ENCODE data around the gene CORIN.
"Not testable (repeated sequence)": the region's sequence is repeated elsewhere in the genome, so short reads cannot be mapped to it uniquely, and the experiment has no call there.

CORIN gene

GRCh38 chr4:47720787-47721186, 117.1 kb downstream of the CORIN start:
- Histone ChIP-seq H3K27me3 (ENCODE audit: insufficient read depth, low read length) (no peaks in the 10 kb centered on the region), H2AFZ (ENCODE audit: low read depth, low read length) (no peak overlapping the region), H3K4me1 (ENCODE audit: insufficient read depth, low read length) (peaks cover 11% of the 10 kb centered on the region), H3K9me3 (ENCODE audit: low read length) (no peaks in the 10 kb centered on the region), H3K4me3 (ENCODE audit: low read length) (no peak overlapping the region), H3K36me3 (ENCODE audit: insufficient read depth, low read length) (no peaks in the 10 kb centered on the region)

- no peak overlapping the region for H2AFZ ChIP-seq (ENCODE audit: low read depth, low read length)
- H3K36me3 ChIP-seq (ENCODE audit: insufficient read depth, low read length) = no peaks in the 10 kb centered on the region
- H3K27me3 ChIP-seq (ENCODE audit: insufficient read depth, low read length) = no peaks in the 10 kb centered on the region
- H3K4me3 ChIP-seq (ENCODE audit: low read length) = no peak overlapping the region
- no peaks in the 10 kb centered on the region for H3K9me3 ChIP-seq (ENCODE audit: low read length)
- peaks cover 11% of the 10 kb centered on the region for H3K4me1 ChIP-seq (ENCODE audit: insufficient read depth, low read length)
These were observed 118.3 kb downstream of the CORIN start for GRCh38 chr4:47719576-47719975.

GRCh38 chr4:47718696-47719095, 119.2 kb downstream of the CORIN start:
- Histone ChIP-seq H2AFZ (ENCODE audit: low read depth, low read length) (no peak overlapping the region), H3K9me3 (ENCODE audit: low read length) (no peaks in the 10 kb centered on the region), H3K27me3 (ENCODE audit: insufficient read depth, low read length) (no peaks in the 10 kb centered on the region), H3K4me3 (ENCODE audit: low read length) (no peak overlapping the region), H3K4me1 (ENCODE audit: insufficient read depth, low read length) (peaks cover 11% of the 10 kb centered on the region), H3K36me3 (ENCODE audit: insufficient read depth, low read length) (no peaks in the 10 kb centered on the region)

- Histone ChIP-seq H3K4me1 (ENCODE audit: insufficient read depth, low read length) (peaks cover 4% of the 10 kb centered on the region), H3K4me3 (ENCODE audit: low read length) (no peak overlapping the region), H3K36me3 (ENCODE audit: insufficient read depth, low read length) (no peaks in the 10 kb centered on the region), H3K9me3 (ENCODE audit: low read length) (no peaks in the 10 kb centered on the region), H3K27me3 (ENCODE audit: insufficient read depth, low read length) (no peaks in the 10 kb centered on the region), H2AFZ (ENCODE audit: low read depth, low read length) (no peak overlapping the region)
These were observed 120.7 kb downstream of the CORIN start for GRCh38 chr4:47717188-47717587.

- Histone ChIP-seq H3K4me3 (ENCODE audit: low read length) (no peak overlapping the region), H3K36me3 (ENCODE audit: insufficient read depth, low read length) (no peaks in the 10 kb centered on the region), H2AFZ (ENCODE audit: low read depth, low read length) (no peak overlapping the region), H3K4me1 (ENCODE audit: insufficient read depth, low read length) (peaks cover 11% of the 10 kb centered on the region), H3K27me3 (ENCODE audit: insufficient read depth, low read length) (no peaks in the 10 kb centered on the region), H3K9me3 (ENCODE audit: low read length) (no peaks in the 10 kb centered on the region)
These were observed 122.0 kb downstream of the CORIN start for GRCh38 chr4:47715716-47716416.

- no peak overlapping the region for H2AFZ ChIP-seq (ENCODE audit: low read depth, low read length)
- H3K27me3 ChIP-seq (ENCODE audit: insufficient read depth, low read length) = no peaks in the 10 kb centered on the region
- peaks cover 11% of the 10 kb centered on the region for H3K4me1 ChIP-seq (ENCODE audit: insufficient read depth, low read length)
- H3K9me3 ChIP-seq (ENCODE audit: low read length) = no peaks in the 10 kb centered on the region
- no peak overlapping the region for H3K4me3 ChIP-seq (ENCODE audit: low read length)
- no peaks in the 10 kb centered on the region for H3K36me3 ChIP-seq (ENCODE audit: insufficient read depth, low read length)
These were observed 123.6 kb downstream of the CORIN start for GRCh38 chr4:47714269-47714668.

- Histone ChIP-seq H3K9me3 (ENCODE audit: low read length) (no peaks in the 10 kb centered on the region), H3K27me3 (ENCODE audit: insufficient read depth, low read length) (peaks cover 1% of the 10 kb centered on the region), H3K4me1 (ENCODE audit: insufficient read depth, low read length) (peaks cover 11% of the 10 kb centered on the region), H3K36me3 (ENCODE audit: insufficient read depth, low read length) (no peaks in the 10 kb centered on the region), H3K4me3 (ENCODE audit: low read length) (no peak overlapping the region), H2AFZ (ENCODE audit: low read depth, low read length) (no peak overlapping the region)
These were observed 124.6 kb downstream of the CORIN start for GRCh38 chr4:47713129-47713834.

- Histone ChIP-seq H3K4me1 (ENCODE audit: insufficient read depth, low read length) (peaks cover 7% of the 10 kb centered on the region), H3K9me3 (ENCODE audit: low read length) (no peaks in the 10 kb centered on the region), H3K27me3 (ENCODE audit: insufficient read depth, low read length) (peaks cover 3% of the 10 kb centered on the region), H3K4me3 (ENCODE audit: low read length) (no peak overlapping the region), H2AFZ (ENCODE audit: low read depth, low read length) (no peak overlapping the region), H3K36me3 (ENCODE audit: insufficient read depth, low read length) (no peaks in the 10 kb centered on the region)
These were observed 126.2 kb downstream of the CORIN start for GRCh38 chr4:47711646-47712045.

GRCh38 chr4:47711183-47711582, 126.7 kb downstream of the CORIN start:
- Histone ChIP-seq H2AFZ (ENCODE audit: low read depth, low read length) (no peak overlapping the region), H3K27me3 (ENCODE audit: insufficient read depth, low read length) (peaks cover 3% of the 10 kb centered on the region), H3K4me1 (ENCODE audit: insufficient read depth, low read length) (peaks cover 7% of the 10 kb centered on the region), H3K4me3 (ENCODE audit: low read length) (no peak overlapping the region), H3K36me3 (ENCODE audit: insufficient read depth, low read length) (no peaks in the 10 kb centered on the region), H3K9me3 (ENCODE audit: low read length) (no peaks in the 10 kb centered on the region)

- not testable (repeated sequence) for H3K36me3 ChIP-seq (ENCODE audit: insufficient read depth, low read length); H3K9me3 ChIP-seq (ENCODE audit: low read length); H3K4me3 ChIP-seq (ENCODE audit: low read length); H3K27me3 ChIP-seq (ENCODE audit: insufficient read depth, low read length); H2AFZ ChIP-seq (ENCODE audit: low read depth, low read length)
- H3K4me1 ChIP-seq (ENCODE audit: insufficient read depth, low read length) = peaks cover 12% of the 10 kb centered on the region
These were observed 131.5 kb downstream of the CORIN start for GRCh38 chr4:47706352-47706751.

GRCh38 chr4:47705326-47705981, 132.4 kb downstream of the CORIN start:
- Histone ChIP-seq H3K27me3 (ENCODE audit: insufficient read depth, low read length) (peaks cover 8% of the 10 kb centered on the region), H3K9me3 (ENCODE audit: low read length) (no peaks in the 10 kb centered on the region), H3K4me1 (ENCODE audit: insufficient read depth, low read length) (peaks cover 8% of the 10 kb centered on the region), H3K36me3 (ENCODE audit: insufficient read depth, low read length) (no peaks in the 10 kb centered on the region), H3K4me3 (ENCODE audit: low read length) (no peak overlapping the region), H2AFZ (ENCODE audit: low read depth, low read length) (no peak overlapping the region)

GRCh38 chr4:47704693-47705325, 133.1 kb downstream of the CORIN start:
- Histone ChIP-seq H3K9me3 (ENCODE audit: low read length) (no peaks in the 10 kb centered on the region), H3K4me1 (ENCODE audit: insufficient read depth, low read length) (peaks cover 8% of the 10 kb centered on the region), H3K36me3 (ENCODE audit: insufficient read depth, low read length) (no peaks in the 10 kb centered on the region), H3K27me3 (ENCODE audit: insufficient read depth, low read length) (peaks cover 9% of the 10 kb centered on the region), H2AFZ (ENCODE audit: low read depth, low read length) (no peak overlapping the region), H3K4me3 (ENCODE audit: low read length) (no peak overlapping the region)

GRCh38 chr4:47703956-47704355, 133.9 kb downstream of the CORIN start:
- no peak overlapping the region for H2AFZ ChIP-seq (ENCODE audit: low read depth, low read length)
- peaks cover 9% of the 10 kb centered on the region for H3K27me3 ChIP-seq (ENCODE audit: insufficient read depth, low read length)
- no peaks in the 10 kb centered on the region for H3K9me3 ChIP-seq (ENCODE audit: low read length)
- H3K4me1 ChIP-seq (ENCODE audit: insufficient read depth, low read length) = peaks cover 8% of the 10 kb centered on the region
- H3K36me3 ChIP-seq (ENCODE audit: insufficient read depth, low read length) = no peaks in the 10 kb centered on the region
- H3K4me3 ChIP-seq (ENCODE audit: low read length) = no peak overlapping the region

All from neuron (in vitro differentiated cells).